ENCODE results near the gene TFRC.
"Not testable (repeated sequence)": the region's sequence is repeated elsewhere in the genome, so short reads cannot be mapped to it uniquely, and the experiment has no call there.

Gene TFRC

GRCh38 chr3:196072313-196072712 is 9.6 kb downstream of the TFRC start:
- H4K91ac ChIP-seq (ENCODE audit: low read length) = no peak overlapping the region
- no peaks in the 10 kb centered on the region for H3K27me3 ChIP-seq (ENCODE audit: control insufficient read depth in 1 of 2, insufficient read depth in 1 of 2, low read length in 2 of 2)
- H2BK5ac ChIP-seq (ENCODE audit: low read depth, low read length, poor library complexity, severe bottlenecking) = no peak overlapping the region
- H3K18ac ChIP-seq (ENCODE audit: low read depth in 1 of 2, low read length in 2 of 2) = no peak overlapping the region
- no peak overlapping the region for H4K8ac ChIP-seq (ENCODE audit: low read length)
- no peak overlapping the region for H2BK12ac ChIP-seq (ENCODE audit: low read length in 2 of 2)
- no peaks in the 10 kb centered on the region for H3K9me3 ChIP-seq (ENCODE audit: control insufficient read depth, low read length)
- H3K27ac ChIP-seq (ENCODE audit: low read length, poor library complexity, severe bottlenecking) = no peak overlapping the region
- H3K4me1 ChIP-seq (ENCODE audit: control insufficient read depth, insufficient read depth, low read depth, low read length) = no peaks in the 10 kb centered on the region
- no peak overlapping the region for H3K23ac ChIP-seq (ENCODE audit: low read length in 2 of 2)
- no peak overlapping the region for H3K4me3 ChIP-seq (ENCODE audit: insufficient read depth in 1 of 2, low read depth in 1 of 2, low read length in 2 of 2)
- no peak overlapping the region for H2AK5ac ChIP-seq (ENCODE audit: low read length, severe bottlenecking)
- H2AFZ ChIP-seq (ENCODE audit: low read depth, low read length) = no peak overlapping the region
- no peak for DNase-seq
- no peak overlapping the region for H2BK15ac ChIP-seq (ENCODE audit: low read depth, poor library complexity, severe bottlenecking)
- no peak overlapping the region for H3K4me2 ChIP-seq (ENCODE audit: low read length, poor library complexity, severe bottlenecking)
- no peak overlapping the region for H2BK120ac ChIP-seq (ENCODE audit: low read depth, low read length)
- peaks cover 19% of the 10 kb centered on the region for H3K79me1 ChIP-seq (replicated peaks; ENCODE audit: low read length, poor library complexity, severe bottlenecking)
- WGBS = no CpG with 5 or more reads among the region's 1 CpG
- H3K4ac ChIP-seq (ENCODE audit: low read depth in 1 of 2, low read length in 2 of 2) = no peak overlapping the region
- peaks cover 21 to 70% of the 10 kb centered on the region in 2 experiments for H3K36me3 ChIP-seq (ENCODE audit: control insufficient read depth in 1 of 2, insufficient read depth in 2 of 2, low read depth in 1 of 2, low read length in 2 of 2)
- H3K14ac ChIP-seq (ENCODE audit: low read length in 2 of 2) = no peak overlapping the region
- no peak overlapping the region for H3K9ac ChIP-seq (ENCODE audit: low read length)

DNA sequence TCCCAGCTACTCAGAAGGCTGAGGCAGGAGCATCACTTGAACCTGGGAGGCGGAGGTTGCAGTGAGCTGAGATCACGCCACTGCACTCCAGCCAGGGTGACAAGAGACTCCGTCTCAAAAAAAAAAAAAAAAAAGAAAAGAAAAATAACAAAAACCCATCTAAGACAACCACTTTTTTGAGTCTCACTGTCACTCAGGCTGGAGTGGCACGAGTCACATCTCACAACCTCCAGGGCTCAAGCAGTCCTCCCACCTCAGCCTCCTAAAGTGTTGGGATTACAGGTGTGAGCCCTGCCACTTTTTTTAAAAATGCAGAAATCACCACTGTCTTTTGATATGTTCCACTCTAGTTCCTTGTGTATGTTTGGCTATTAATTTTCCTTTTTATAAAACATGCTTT is 13.1 kb downstream of the TFRC start:
- not testable (repeated sequence) for H4K91ac ChIP-seq (ENCODE audit: low read length); H3K4me3 ChIP-seq (ENCODE audit: insufficient read depth in 1 of 2, low read depth in 1 of 2, low read length in 2 of 2); H3K18ac ChIP-seq (ENCODE audit: low read depth in 1 of 2, low read length in 2 of 2); H2AFZ ChIP-seq (ENCODE audit: low read depth, low read length); H3K9me3 ChIP-seq (ENCODE audit: control insufficient read depth, low read length); H4K8ac ChIP-seq (ENCODE audit: low read length); H3K27me3 ChIP-seq (ENCODE audit: control insufficient read depth in 1 of 2, insufficient read depth in 1 of 2, low read length in 2 of 2); H3K14ac ChIP-seq (ENCODE audit: low read length in 2 of 2); H2BK120ac ChIP-seq (ENCODE audit: low read depth, low read length); H3K27ac ChIP-seq (ENCODE audit: low read length, poor library complexity, severe bottlenecking); H2AK5ac ChIP-seq (ENCODE audit: low read length, severe bottlenecking); H2BK12ac ChIP-seq (ENCODE audit: low read length in 2 of 2); H2BK5ac ChIP-seq (ENCODE audit: low read depth, low read length, poor library complexity, severe bottlenecking); H3K9ac ChIP-seq (ENCODE audit: low read length); H3K4me1 ChIP-seq (ENCODE audit: control insufficient read depth, insufficient read depth, low read depth, low read length); H3K79me1 ChIP-seq (replicated peaks; ENCODE audit: low read length, poor library complexity, severe bottlenecking); H3K4me2 ChIP-seq (ENCODE audit: low read length, poor library complexity, severe bottlenecking); H3K23ac ChIP-seq (ENCODE audit: low read length in 2 of 2); H2BK15ac ChIP-seq (ENCODE audit: low read depth, poor library complexity, severe bottlenecking); H3K4ac ChIP-seq (ENCODE audit: low read depth in 1 of 2, low read length in 2 of 2); DNase-seq
- WGBS = 100% methylated on average over 3 of the region's 4 CpGs
- H3K36me3 ChIP-seq (ENCODE audit: control insufficient read depth in 1 of 2, insufficient read depth in 2 of 2, low read depth in 1 of 2, low read length in 2 of 2) = peaks cover 20 to 88% of the 10 kb centered on the region in 2 experiments

GRCh38 chr3:196067439-196067838 is 14.5 kb downstream of the TFRC start:
- Histone ChIP-seq H3K9me3 (ENCODE audit: control insufficient read depth, low read length) (no peaks in the 10 kb centered on the region), H2BK120ac (ENCODE audit: low read depth, low read length) (no peak overlapping the region), H3K9ac (ENCODE audit: low read length) (no peak overlapping the region), H3K36me3 (ENCODE audit: control insufficient read depth in 1 of 2, insufficient read depth in 2 of 2, low read depth in 1 of 2, low read length in 2 of 2) (peaks cover 18 to 94% of the 10 kb centered on the region in 2 experiments), H3K27ac (ENCODE audit: low read length, poor library complexity, severe bottlenecking) (no peak overlapping the region), H2AK5ac (ENCODE audit: low read length, severe bottlenecking) (no peak overlapping the region), H4K91ac (ENCODE audit: low read length) (no peak overlapping the region), H3K23ac (ENCODE audit: low read length in 2 of 2) (no peak overlapping the region), H4K8ac (ENCODE audit: low read length) (no peak overlapping the region), H2BK15ac (ENCODE audit: low read depth, poor library complexity, severe bottlenecking) (no peak overlapping the region), H3K79me1 (replicated peaks; ENCODE audit: low read length, poor library complexity, severe bottlenecking) (peaks cover 9% of the 10 kb centered on the region), H3K14ac (ENCODE audit: low read length in 2 of 2) (no peak overlapping the region), H3K18ac (ENCODE audit: low read depth in 1 of 2, low read length in 2 of 2) (no peak overlapping the region), H2AFZ (ENCODE audit: low read depth, low read length) (no peak overlapping the region), H3K4me1 (ENCODE audit: control insufficient read depth, insufficient read depth, low read depth, low read length) (no peaks in the 10 kb centered on the region), H3K4me2 (ENCODE audit: low read length, poor library complexity, severe bottlenecking) (no peak overlapping the region), H3K4me3 (ENCODE audit: insufficient read depth in 1 of 2, low read depth in 1 of 2, low read length in 2 of 2) (no peak overlapping the region), H2BK12ac (ENCODE audit: low read length in 2 of 2) (no peak overlapping the region), H3K27me3 (ENCODE audit: control insufficient read depth in 1 of 2, insufficient read depth in 1 of 2, low read length in 2 of 2) (no peaks in the 10 kb centered on the region), H2BK5ac (ENCODE audit: low read depth, low read length, poor library complexity, severe bottlenecking) (no peak overlapping the region), H3K4ac (ENCODE audit: low read depth in 1 of 2, low read length in 2 of 2) (no peak overlapping the region)
- no peak for DNase-seq
- WGBS = 100% methylated on average over 1 of the region's 3 CpGs

DNA sequence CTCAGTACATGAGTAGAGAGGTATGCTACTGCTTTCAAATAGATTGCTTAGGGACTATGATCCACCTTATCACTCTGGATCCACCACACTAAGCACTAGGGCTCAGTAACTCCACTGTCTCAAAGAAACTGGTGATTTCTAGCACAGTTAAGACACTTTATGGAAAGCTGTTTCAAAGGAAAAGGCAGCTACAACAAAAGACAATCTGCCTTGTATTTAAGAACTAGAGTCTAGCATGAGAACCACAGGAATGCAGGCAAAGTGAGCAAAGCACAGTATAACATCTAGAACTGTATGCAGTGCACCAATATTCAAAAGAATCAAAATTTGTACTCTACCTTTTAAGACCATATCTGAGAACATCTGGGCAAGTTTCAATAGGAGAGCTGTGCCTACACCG is 17.9 kb downstream of the TFRC start:
- H4K8ac ChIP-seq (ENCODE audit: low read length) = no peak overlapping the region
- no peak overlapping the region for H4K91ac ChIP-seq (ENCODE audit: low read length)
- H3K18ac ChIP-seq (ENCODE audit: low read depth in 1 of 2, low read length in 2 of 2) = no peak overlapping the region
- H3K36me3 ChIP-seq (ENCODE audit: control insufficient read depth in 1 of 2, insufficient read depth in 2 of 2, low read depth in 1 of 2, low read length in 2 of 2) = peaks cover 22 to 93% of the 10 kb centered on the region in 2 experiments
- H3K9me3 ChIP-seq (ENCODE audit: control insufficient read depth, low read length) = no peaks in the 10 kb centered on the region
- WGBS = no CpG with 5 or more reads among the region's 1 CpG
- no peak overlapping the region for H2AFZ ChIP-seq (ENCODE audit: low read depth, low read length)
- no peak overlapping the region for H2BK12ac ChIP-seq (ENCODE audit: low read length in 2 of 2)
- H3K4me1 ChIP-seq (ENCODE audit: control insufficient read depth, insufficient read depth, low read depth, low read length) = no peaks in the 10 kb centered on the region
- no peak overlapping the region for H2AK5ac ChIP-seq (ENCODE audit: low read length, severe bottlenecking)
- H3K9ac ChIP-seq (ENCODE audit: low read length) = peak overlapping the region; percentile 52
- no peak overlapping the region for H3K23ac ChIP-seq (ENCODE audit: low read length in 2 of 2)
- no peak overlapping the region for H3K27ac ChIP-seq (ENCODE audit: low read length, poor library complexity, severe bottlenecking)
- H2BK120ac ChIP-seq (ENCODE audit: low read depth, low read length) = no peak overlapping the region
- H3K4me3 ChIP-seq (ENCODE audit: insufficient read depth in 1 of 2, low read depth in 1 of 2, low read length in 2 of 2) = no peak overlapping the region
- no peak overlapping the region for H3K4me2 ChIP-seq (ENCODE audit: low read length, poor library complexity, severe bottlenecking)
- no peak overlapping the region for H3K4ac ChIP-seq (ENCODE audit: low read depth in 1 of 2, low read length in 2 of 2)
- no peak overlapping the region for H2BK5ac ChIP-seq (ENCODE audit: low read depth, low read length, poor library complexity, severe bottlenecking)
- H3K14ac ChIP-seq (ENCODE audit: low read length in 2 of 2) = no peak overlapping the region
- no peak overlapping the region for H2BK15ac ChIP-seq (ENCODE audit: low read depth, poor library complexity, severe bottlenecking)
- no peaks in the 10 kb centered on the region for H3K27me3 ChIP-seq (ENCODE audit: control insufficient read depth in 1 of 2, insufficient read depth in 1 of 2, low read length in 2 of 2)
- H3K79me1 ChIP-seq (replicated peaks; ENCODE audit: low read length, poor library complexity, severe bottlenecking) = peaks cover 4% of the 10 kb centered on the region
- DNase-seq = no peak

Measured in mesenchymal stem cell (in vitro differentiated cells and primary cell).